GM12878 (cell line): ENCODE measurements around the gene DYNLT3. TPM values are rescaled to one million over a fixed set of nuclear protein-coding genes. Genes with fewer than 3 reads are reported as not detected.

Experiments
- ATAC-seq: fragments of 200-7000 bp; cut with Tn5 transposase; 3 replicates; pipeline ENCODE4 v1.9.1; 2020; ENCODE audit warnings: mild to moderate bottlenecking, moderate library complexity
- BruUV-seq: library from RNA; stranded (reverse); fragments of 400-500 nt; replicated peaks from 2 replicates; lab custom pipeline; 2021; lab: Mats Ljungman, UMichigan
- CTCF ChIA-PET: fragments of 300-600 bp; sonication (Branson Sonifier 250); formaldehyde crosslinking; extraction: SDS; loops from one replicate; lab custom pipeline; 2021; ENCODE audit warnings: inconsistent platforms; lab: Yijun Ruan, JAX
- POLR2A ChIA-PET: fragments of 350-600 bp; formaldehyde crosslinking; extraction: SDS; loops from one replicate; lab custom pipeline; 2021; ENCODE audit warnings: inconsistent platforms; lab: Charles Lee
- RAD21 ChIA-PET: fragments of 300-600 bp; sonication (Branson Sonifier 250); formaldehyde crosslinking; loops from one replicate; lab custom pipeline; 2023; ENCODE audit warnings: antibody characterized with exemption; ENCODE audit not compliant: unreplicated experiment; lab: Charles Lee
- SMC1A ChIA-PET: fragments of 300-600 bp; sonication (Branson Sonifier 250); formaldehyde crosslinking; loops from one replicate; lab custom pipeline; 2023; ENCODE audit not compliant: unreplicated experiment, uncharacterized antibody; lab: Charles Lee
- DNase-seq: peaks from one replicate; pipeline ENCODE4 v3.0.0-alpha.2; 2011; ENCODE audit warnings: low read depth, low spot score
- FAIRE-seq: peaks from 3 replicates; lab custom pipeline; 2011; peaks lifted over from hg19 to GRCh38; lab: Jason Lieb, UNC
- H2AFZ ChIP-seq: 2 replicates; pipeline ENCODE4 v1.6.0; 2011; ENCODE audit warnings: low read depth, low read length, control low read depth; ENCODE audit not compliant: control insufficient read depth
- H3K27ac ChIP-seq: 2 replicates; pipeline ENCODE4 v1.5.1; 2011; ENCODE audit warnings: control low read depth; ENCODE audit not compliant: control insufficient read depth, insufficient read depth
- H3K27me3 ChIP-seq, 2 experiments: replicated peaks in 1 of 2; 2 replicates each; pipeline versions ENCODE4 v1.6.0 to v1.6.1; 2011; ENCODE audit warnings: low read length in 1 of 2; ENCODE audit not compliant: control insufficient read depth in 2 of 2, insufficient read depth in 2 of 2
- H3K36me3 ChIP-seq, 2 experiments: 2 replicates each; pipeline ENCODE4 v1.5.1; 2011; ENCODE audit warnings: low read length in 1 of 2; ENCODE audit not compliant: control insufficient read depth in 2 of 2, insufficient read depth in 2 of 2
- H3K4me1 ChIP-seq: 2 replicates; pipeline ENCODE4 v1.6.1; 2011; ENCODE audit warnings: mild to moderate bottlenecking, low read length, moderate library complexity, mixed read lengths; ENCODE audit not compliant: control insufficient read depth, insufficient read depth
- H3K4me2 ChIP-seq: 2 replicates; pipeline ENCODE4 v1.6.0; 2011; ENCODE audit warnings: control low read depth; ENCODE audit not compliant: control insufficient read depth, insufficient read depth
- H3K4me3 ChIP-seq: fragments of 200-600 bp; sonication (generic); 2 replicates; pipeline ENCODE4 v1.5.1; 2016
- H3K79me2 ChIP-seq: 2 replicates; pipeline ENCODE4 v1.6.0; 2011; ENCODE audit warnings: low read length; ENCODE audit not compliant: control insufficient read depth, insufficient read depth
- H3K9ac ChIP-seq: 2 replicates; pipeline ENCODE4 v1.8.0; 2011; ENCODE audit warnings: low read length, control low read depth, mixed read lengths; ENCODE audit not compliant: control insufficient read depth, insufficient read depth
- H3K9me3 ChIP-seq: replicated peaks from 3 replicates; pipeline ENCODE4 v1.5.1; 2011; ENCODE audit warnings: mild to moderate bottlenecking, low read length; ENCODE audit not compliant: control insufficient read depth, insufficient read depth
- H4K20me1 ChIP-seq: 2 replicates; pipeline ENCODE4 v1.6.0; 2011; ENCODE audit not compliant: control insufficient read depth, insufficient read depth
- BCLAF1 ChIP-seq: fragments of 450-650 bp; IDR thresholded peaks from 2 replicates; pipeline ENCODE4 v1.6.1; 2017; ENCODE audit warnings: antibody characterized with exemption, mild to moderate bottlenecking, moderate library complexity
- CTCF ChIP-seq, 3 experiments: IDR thresholded peaks in 2 of 3; conservative IDR thresholded peaks in 1 of 3; 2 replicates each; pipeline ENCODE4 v1.5.1; 2011; ENCODE audit warnings: low read depth in 3 of 3, low read length in 3 of 3, mild to moderate bottlenecking in 3 of 3, control low read depth in 2 of 3, moderate library complexity in 2 of 3, inconsistent platforms in 1 of 3, mixed read lengths in 1 of 3; ENCODE audit not compliant: control insufficient read depth in 2 of 3, insufficient read depth in 1 of 3; ENCODE audit errors: extremely low read depth in 1 of 3
- CUX1 ChIP-seq: IDR thresholded peaks from 2 replicates; pipeline ENCODE4 v1.6.1; 2012; ENCODE audit warnings: improper control_type of control experiment, low read depth, low read length; ENCODE audit not compliant: insufficient replicate concordance
- EP300 ChIP-seq, 2 experiments: fragments of 150-350 bp in 1 of 2; IDR thresholded peaks; 2 replicates each; pipeline ENCODE4 v1.6.1; 2011 to 2012; ENCODE audit warnings: low read depth in 2 of 2, low read length in 2 of 2, borderline replicate concordance in 1 of 2, improper control_type of control experiment in 1 of 2, inconsistent platforms in 1 of 2; ENCODE audit not compliant: control insufficient read depth in 1 of 2
- HCFC1 ChIP-seq: fragments of 150-350 bp; IDR thresholded peaks from 2 replicates; pipeline ENCODE4 v1.6.1; 2014; ENCODE audit warnings: low read length
- LARP7 ChIP-seq: fragments of 450-650 bp; IDR thresholded peaks from 2 replicates; pipeline ENCODE4 v1.6.1; 2017; ENCODE audit warnings: mild to moderate bottlenecking
- MAX ChIP-seq: IDR thresholded peaks from 2 replicates; pipeline ENCODE4 v1.6.1; 2012; ENCODE audit warnings: low read depth, low read length, improper control_type of control experiment
- PAX5 ChIP-seq: IDR thresholded peaks from 2 replicates; pipeline ENCODE4 v1.6.1; 2011; ENCODE audit warnings: low read depth, low read length, borderline replicate concordance
- PBX3 ChIP-seq: IDR thresholded peaks from 2 replicates; pipeline ENCODE4 v1.6.1; 2011; ENCODE audit warnings: mild to moderate bottlenecking, low read depth, low read length, moderate library complexity; ENCODE audit not compliant: insufficient replicate concordance
- POLR2A ChIP-seq: IDR thresholded peaks from 2 replicates; pipeline ENCODE4 v1.6.1; 2011; ENCODE audit warnings: low read depth, mild to moderate bottlenecking, low read length
- ZNF274 ChIP-seq: IDR thresholded peaks from one replicate; pipeline ENCODE4 v1.8.0; 2011; ENCODE audit not compliant: insufficient read length, insufficient read depth
- WGBS: methylation state at CpG from one replicate; pipeline ENCODE4 v1.1.6; 2016; ENCODE audit warnings: low lambda C conversion rate; ENCODE audit not compliant: insufficient replicate concordance, insufficient coverage; ENCODE audit errors: missing lambda C conversion rate; 5-methylcytosine and 5-hydroxymethylcytosine counted together
- in situ Hi-C: fragments of 300-500 bp; cut with MboI; formaldehyde crosslinking; loops from 9 replicates; pipeline ENCODE4 v1.14.3; 2018; ENCODE audit warnings: mixed read lengths
- intact Hi-C: fragments of 100-400 bp; cut with micrococcal nuclease; formaldehyde crosslinking; loops from one replicate; pipeline ENCODE4 v1.14.2; 2022; ENCODE audit not compliant: unreplicated experiment
- polyA plus RNA-seq, 11 experiments: library from polyadenylated mRNA; depleted of rRNA in 4 of 11; unstranded in 6 of 11; stranded (reverse) in 5 of 11; fragments of >200 nt; fragmentation: Nextera tagmentation in 4 of 11; fragmentation: Illumina TruSeq in 1 of 11; extraction: Ambion mirVana in 4 of 11; extraction: Trizol in 1 of 11; gene quantifications; 1 replicate in 1 of 11; 2 replicates in 10 of 11; pipeline versions ENCODE4 v1.2.1 to v1.2.3, GENCODE V29; 2011 to 2016; ENCODE audit warnings: inconsistent platforms in 2 of 11, missing spikeins in 2 of 11, low read depth in 1 of 11
- total RNA-seq, 4 experiments: library from RNA; depleted of rRNA in 3 of 4; stranded (reverse); fragments of >200 nt in 3 of 4; fragmentation: Illumina TruSeq in 1 of 4; extraction: Trizol in 1 of 4; gene quantifications; 2 replicates each; pipeline versions ENCODE4 v1.2.1 to v1.2.3, GENCODE V29; 2013 to 2021

DYNLT3 gene
- total and polyA plus RNA-seq, 10 of the 15 experiments (the other 5 are each of a cell fraction or from before 2014, with no cell fraction given), result 8.0 to 19.2 (median 12.8) TPM

- FAIRE-seq (no peak), ATAC-seq (no peak), DNase-seq (no peak)
- no peak overlapping the region for H3K9ac ChIP-seq
- CTCF ChIA-PET, result interaction anchor here (3.9 kb wide), 1 partner anchor 16 kb away, joined by 29 read pairs; no protein-coding TSS in a partner anchor
- H3K4me3 ChIP-seq, result no peak overlapping the region
- BruUV-seq, result no TSS peak
- H3K27me3 ChIP-seq, result no peaks in the 10 kb centered on the region
- no peak overlapping the region for H3K4me2 ChIP-seq
- WGBS, result 69% methylated on average over 3 of the region's 3 CpGs
- no peaks in the 10 kb centered on the region for H3K79me2 ChIP-seq
- H4K20me1 ChIP-seq, result no peaks in the 10 kb centered on the region
- TF ChIP-seq PBX3, result no peak
- no peak for TF ChIP-seq BCLAF1
- no peak for TF ChIP-seq LARP7
- no peak for TF ChIP-seq CTCF (IDR thresholded peaks at IDR 0.05 in 2 of 3, conservative IDR thresholded peaks at IDR 0.05 in 1 of 3; ENCODE audit: control insufficient read depth in 2 of 3, extremely low read depth in 1 of 3, insufficient read depth in 1 of 3, low read depth in 3 of 3, low read length in 3 of 3)
- no peak for TF ChIP-seq HCFC1
- no peak for TF ChIP-seq CUX1
- no peak for TF ChIP-seq PAX5
- no peak for TF ChIP-seq MAX
- TF ChIP-seq POLR2A, result no peak
- no peak for TF ChIP-seq ZNF274
- no peak for TF ChIP-seq EP300 (IDR thresholded peaks at IDR 0.05; ENCODE audit: borderline replicate concordance in 1 of 2, control insufficient read depth in 1 of 2, low read depth in 2 of 2, low read length in 2 of 2)
- in situ Hi-C loops, result loop anchor here (25.0 kb wide), 1 partner anchor 354 kb away; no protein-coding TSS in a partner anchor
- RAD21 ChIA-PET, result interaction anchor here (1.8 kb wide), 1 partner anchor 95 kb away, joined by 9 read pairs; no protein-coding TSS in a partner anchor
- SMC1A ChIA-PET, result interaction anchor here (0.8 to 4.0 kb wide), 2 partner anchors 16 to 96 kb away, joined by 4 to 31 read pairs; no protein-coding TSS in a partner anchor
- H3K27ac ChIP-seq, result no peak overlapping the region
- POLR2A ChIA-PET, result no interaction called here
- H2AFZ ChIP-seq, result no peak overlapping the region
- H3K4me1 ChIP-seq, result no peaks in the 10 kb centered on the region
- intact Hi-C loops, result no loop called here
- no peaks in the 10 kb centered on the region for H3K9me3 ChIP-seq
- H3K36me3 ChIP-seq, result no peaks in the 10 kb centered on the region
Observed at GRCh38 chrX:37840931-37841330, 6.4 kb downstream of the DYNLT3 start.
